ENCODE measurements around the gene GRK6. TPM values are rescaled to one million over a fixed set of nuclear protein-coding genes. Genes with fewer than 3 reads are reported as not detected.

The GRK6 gene
- 10 to 100 TPM; 38.0 to 64.4 TPM for total RNA-seq

GRCh38 chr5:177426566-177427210, at the start of gene GRK6:
Gene GRK6 (plus strand): TSS chr5:177426676. CDS start chr5:177426846, 170 bp downstream.
- Histone ChIP-seq H3K27ac (peak within 1 kb of the TSS; percentile 96), H3K4me3 (peak within 1 kb of the TSS; percentile 81), H3K36me3 (no peaks in the 10 kb centered on the region), H3K27me3 (no peaks in the 10 kb centered on the region), H3K9ac (ENCODE audit: low read depth in 2 of 2, low read length in 2 of 2) (peak within 1 kb of the TSS; percentile 98 to 99), H3K9me3 (no peaks in the 10 kb centered on the region), H3K4me1 (peaks cover 7% of the 10 kb centered on the region)
- TF ChIP-seq CTCF (IDR thresholded peaks at IDR 0.05), result no peak
- intact Hi-C loops (cut with DNase I), result no loop called here
- peak; percentile 69 for DNase-seq

GRCh38 chr5:177377851-177378776, 48.4 kb upstream of the GRK6 start:
- Histone ChIP-seq H3K9ac (ENCODE audit: low read depth in 2 of 2, low read length in 2 of 2) (no peak overlapping the region), H3K27me3 (no peaks in the 10 kb centered on the region), H3K9me3 (no peaks in the 10 kb centered on the region), H3K27ac (no peak overlapping the region), H3K36me3 (no peaks in the 10 kb centered on the region), H3K4me1 (no peaks in the 10 kb centered on the region), H3K4me3 (no peak overlapping the region)
- TF ChIP-seq CTCF (IDR thresholded peaks at IDR 0.05), result no peak
- no peak for DNase-seq
- intact Hi-C loops (cut with DNase I), result loop anchor here (5.0 kb wide), 1 partner anchor 51 kb away; no protein-coding TSS in a partner anchor

- Histone ChIP-seq H3K4me1 (no peaks in the 10 kb centered on the region), H3K9ac (ENCODE audit: low read depth in 2 of 2, low read length in 2 of 2) (no peak overlapping the region)
- TF ChIP-seq CTCF (IDR thresholded peaks at IDR 0.05), result no peak
Observed at GRCh38 chr5:177378884-177379883, 47.3 kb upstream of the GRK6 start.

GRCh38 chr5:177380805-177381126, 45.7 kb upstream of the GRK6 start:
- H3K36me3 ChIP-seq, result no peaks in the 10 kb centered on the region
- DNase-seq, result no peak
- H3K4me3 ChIP-seq, result no peak overlapping the region
- intact Hi-C loops (cut with DNase I), result no loop called here
- no peak for TF ChIP-seq CTCF (IDR thresholded peaks at IDR 0.05)
- no peaks in the 10 kb centered on the region for H3K9me3 ChIP-seq
- H3K9ac ChIP-seq (ENCODE audit: low read depth in 2 of 2, low read length in 2 of 2), result no peak overlapping the region
- H3K27me3 ChIP-seq, result no peaks in the 10 kb centered on the region
- no peak overlapping the region for H3K27ac ChIP-seq
- H3K4me1 ChIP-seq, result no peaks in the 10 kb centered on the region

More at GRCh38 chr5:177378884-177379883, 47.3 kb upstream of the GRK6 start:
- Histone ChIP-seq H3K9me3 (no peaks in the 10 kb centered on the region), H3K36me3 (no peaks in the 10 kb centered on the region), H3K27ac (no peak overlapping the region), H3K4me3 (no peak overlapping the region), H3K27me3 (no peaks in the 10 kb centered on the region)
- intact Hi-C loops (cut with DNase I), result loop anchor here (5.0 kb wide), 1 partner anchor 52 kb away; no protein-coding TSS in a partner anchor
- no peak for DNase-seq
